GM18511 (cell line): Measurements from ENCODE around the gene UPK2.

ENCODE experiments used
- ATAC-seq: cut with Tn5 transposase; IDR thresholded peaks from one replicate; pipeline ENCODE4 v1.9.1; 2021; ENCODE audit warnings: mild to moderate bottlenecking, moderate library complexity; ENCODE audit not compliant: unreplicated experiment

The UPK2 gene

GRCh38 chr11:118956094-118956846 is at the start of gene UPK2:
Gene UPK2 (plus strand): TSS chr11:118956298. CDS start chr11:118956351, 53 bp downstream.
- peak; percentile 72 for ATAC-seq

- peak; percentile 66 for ATAC-seq
Observed at GRCh38 chr11:118907051-118908042, 48.8 kb upstream of the UPK2 start.

- ATAC-seq = no peak
Observed at GRCh38 chr11:118908264-118908663, 47.8 kb upstream of the UPK2 start.

- ATAC-seq = no peak
Observed at GRCh38 chr11:118908901-118909618, 47.0 kb upstream of the UPK2 start.

- no peak for ATAC-seq
Observed at GRCh38 chr11:118909619-118910308, 46.3 kb upstream of the UPK2 start.

GRCh38 chr11:118910309-118911112 is 45.6 kb upstream of the UPK2 start:
- no peak for ATAC-seq

- no peak for ATAC-seq
Observed at GRCh38 chr11:118911113-118911879, 44.8 kb upstream of the UPK2 start.

GRCh38 chr11:118911880-118912741 is 44.0 kb upstream of the UPK2 start:
- no peak for ATAC-seq

- ATAC-seq = no peak
Observed at GRCh38 chr11:118912742-118913410, 43.2 kb upstream of the UPK2 start.

GRCh38 chr11:118913411-118914125 is 42.5 kb upstream of the UPK2 start:
- ATAC-seq = no peak

GRCh38 chr11:118914178-118914918 is 41.8 kb upstream of the UPK2 start:
- peak; percentile 53 for ATAC-seq

- ATAC-seq = peak; percentile 61
Observed at GRCh38 chr11:118914987-118915386, 41.1 kb upstream of the UPK2 start.

- no peak for ATAC-seq
Observed at GRCh38 chr11:118915396-118915795, 40.7 kb upstream of the UPK2 start.

- ATAC-seq = no peak
Observed at GRCh38 chr11:118915941-118916841, 39.9 kb upstream of the UPK2 start.

- no peak for ATAC-seq
Observed at GRCh38 chr11:118916842-118917388, 39.2 kb upstream of the UPK2 start.
